Fibroblast of villous mesenchyme (primary cell): ENCODE measurements around the gene CSTF1. TPM values are rescaled to one million over a fixed set of nuclear protein-coding genes. Genes with fewer than 3 reads are reported as not detected.

ENCODE experiments used
- DNase-seq: peaks from one replicate; pipeline ENCODE4 v3.0.0-alpha.2; 2010; ENCODE audit warnings: low read depth
- H3K4me3 ChIP-seq: 2 replicates; pipeline ENCODE4 v1.5.1; 2011; ENCODE audit warnings: low read depth, mild to moderate bottlenecking, low read length
- total RNA-seq: library from RNA; depleted of rRNA; stranded (reverse); fragments of >200 nt; gene quantifications from 2 replicates; pipeline ENCODE4 v1.2.3, GENCODE V29; 2012
- TF ChIP-seq, protein P1 (sequence below): IDR thresholded peaks from 2 replicates; pipeline ENCODE4 v1.5.1; 2012; ENCODE audit warnings: low read depth, mild to moderate bottlenecking, low read length; ENCODE audit not compliant: insufficient read depth

Gene CSTF1
- total RNA-seq, result 22.9 and 40.6 TPM in 2 replicates

DNA sequence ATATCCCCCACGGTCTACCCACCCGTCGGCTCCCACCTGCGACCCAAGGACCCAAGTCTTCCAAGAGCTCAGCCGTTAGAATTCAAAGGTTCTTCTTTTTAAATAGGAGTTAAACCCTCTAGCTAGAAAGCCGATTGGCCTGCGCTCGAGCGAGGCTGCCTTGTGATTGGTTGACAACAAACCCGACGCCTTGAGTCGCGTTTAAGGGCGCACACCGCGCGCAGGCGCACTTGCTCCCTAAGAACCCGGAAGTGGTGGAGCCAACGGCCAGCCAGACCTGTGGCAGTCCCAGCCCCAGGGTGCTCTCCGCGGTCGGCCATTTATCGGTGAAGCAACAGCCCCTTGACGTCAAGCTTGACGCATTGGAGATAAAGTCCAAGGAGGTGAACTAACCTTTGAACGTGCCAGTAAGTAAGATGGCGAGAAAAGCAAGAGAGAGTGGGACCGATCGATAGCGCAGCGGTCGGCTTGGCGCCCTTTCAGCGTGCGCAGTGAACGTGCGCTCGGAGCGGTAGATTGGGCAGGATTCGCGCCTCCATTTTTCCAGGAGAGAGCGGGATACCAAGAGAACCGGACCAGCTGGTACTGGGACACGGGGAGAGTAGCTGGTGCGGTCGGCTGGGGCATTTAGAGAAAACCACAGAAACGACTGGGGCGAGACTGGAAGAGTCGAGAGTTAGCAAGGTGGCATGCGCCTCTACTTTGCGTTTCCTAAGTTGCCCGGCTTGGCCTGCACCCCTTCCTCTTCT lies at the start of gene CSTF1, which contains the start of gene AURKA:
Gene CSTF1 (plus strand): TSS at position 514 of the 749 bp plus-strand sequence. CDS start 2,908 bp downstream, outside the sequence.
Gene AURKA (minus strand): TSS at position 84 of the 749 bp plus-strand sequence. CDS start 4,018 bp downstream, outside the sequence.
- DNase-seq, result peak; percentile 100
- peak within 1 kb of the TSS; percentile 96 for H3K4me3 ChIP-seq
- TF ChIP-seq, protein P1, sequence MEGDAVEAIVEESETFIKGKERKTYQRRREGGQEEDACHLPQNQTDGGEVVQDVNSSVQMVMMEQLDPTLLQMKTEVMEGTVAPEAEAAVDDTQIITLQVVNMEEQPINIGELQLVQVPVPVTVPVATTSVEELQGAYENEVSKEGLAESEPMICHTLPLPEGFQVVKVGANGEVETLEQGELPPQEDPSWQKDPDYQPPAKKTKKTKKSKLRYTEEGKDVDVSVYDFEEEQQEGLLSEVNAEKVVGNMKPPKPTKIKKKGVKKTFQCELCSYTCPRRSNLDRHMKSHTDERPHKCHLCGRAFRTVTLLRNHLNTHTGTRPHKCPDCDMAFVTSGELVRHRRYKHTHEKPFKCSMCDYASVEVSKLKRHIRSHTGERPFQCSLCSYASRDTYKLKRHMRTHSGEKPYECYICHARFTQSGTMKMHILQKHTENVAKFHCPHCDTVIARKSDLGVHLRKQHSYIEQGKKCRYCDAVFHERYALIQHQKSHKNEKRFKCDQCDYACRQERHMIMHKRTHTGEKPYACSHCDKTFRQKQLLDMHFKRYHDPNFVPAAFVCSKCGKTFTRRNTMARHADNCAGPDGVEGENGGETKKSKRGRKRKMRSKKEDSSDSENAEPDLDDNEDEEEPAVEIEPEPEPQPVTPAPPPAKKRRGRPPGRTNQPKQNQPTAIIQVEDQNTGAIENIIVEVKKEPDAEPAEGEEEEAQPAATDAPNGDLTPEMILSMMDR, result no peak

DNA sequence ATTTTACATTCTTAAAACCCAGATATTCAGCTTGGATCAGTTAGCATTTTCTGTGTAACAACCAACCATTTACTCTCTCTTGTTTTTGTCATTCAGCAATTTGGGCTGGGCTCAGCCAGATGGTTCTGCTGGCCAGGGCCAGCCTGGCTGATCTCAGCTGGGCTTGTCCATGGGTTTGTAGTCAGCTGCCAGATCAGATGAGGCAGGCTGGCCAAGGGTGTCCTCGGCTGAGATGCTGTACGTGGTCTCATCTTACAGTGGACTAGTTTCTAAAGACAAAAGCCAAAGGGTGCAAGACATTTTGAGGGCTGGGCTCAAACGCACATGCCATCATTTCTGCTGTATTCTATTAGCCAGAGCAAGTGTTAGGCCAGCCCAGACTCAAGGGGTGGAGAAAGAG lies 49.7 kb upstream of the CSTF1 start:
- H3K4me3 ChIP-seq, result no peak overlapping the region
- TF ChIP-seq, protein P1, result no peak
- no peak for DNase-seq

- DNase-seq, result peak; percentile 36
- TF ChIP-seq, protein P1, result peak; percentile 75
- H3K4me3 ChIP-seq, result no peak overlapping the region
Measured at GRCh38 chr20:56343861-56344381, 48.5 kb upstream of the CSTF1 start.

DNA sequence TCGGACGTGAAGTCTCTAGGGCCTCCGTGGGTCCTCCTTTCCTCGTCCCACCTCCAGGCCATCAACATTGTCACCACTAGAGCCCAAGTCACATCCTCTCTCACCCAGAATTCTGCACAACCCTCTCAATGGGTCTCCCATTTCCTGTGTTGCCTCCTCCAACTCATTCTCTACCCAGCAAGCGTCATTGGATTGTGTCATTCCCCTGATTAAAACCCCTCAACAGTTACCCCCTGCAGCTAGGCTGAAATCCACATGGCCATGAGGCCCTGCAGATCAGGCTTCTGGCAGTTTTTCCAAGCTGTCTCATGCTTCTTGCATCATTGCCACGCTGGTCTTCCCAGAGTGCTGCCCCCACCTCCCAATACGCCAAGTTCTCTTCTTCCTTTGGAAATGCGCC lies 46.5 kb upstream of the CSTF1 start:
- DNase-seq, result no peak
- TF ChIP-seq, protein P1, result no peak
- no peak overlapping the region for H3K4me3 ChIP-seq

GRCh38 chr20:56347628-56348304 lies 44.7 kb upstream of the CSTF1 start:
- DNase-seq, result no peak
- TF ChIP-seq, protein P1, result no peak
- no peak overlapping the region for H3K4me3 ChIP-seq

- DNase-seq, result no peak
- TF ChIP-seq, protein P1, result no peak
- H3K4me3 ChIP-seq, result no peak overlapping the region
Measured at GRCh38 chr20:56348305-56348693, 44.1 kb upstream of the CSTF1 start.
